K562 (cell line): ENCODE data around the gene HFE. TPM values are rescaled to one million over a fixed set of nuclear protein-coding genes. Genes with fewer than 3 reads are reported as not detected.

Experiments
- ARID1B ChIP-seq: fragments of 450-650 bp; IDR thresholded peaks from 2 replicates; pipeline ENCODE4 v1.6.1; 2016; ENCODE audit warnings: antibody characterized with exemption, mild to moderate bottlenecking, inconsistent platforms
- C11orf30 ChIP-seq: fragments of 450-650 bp; IDR thresholded peaks from 2 replicates; pipeline ENCODE4 v1.6.1; 2016; ENCODE audit warnings: low read depth, mild to moderate bottlenecking
- CBX3 ChIP-seq, 2 experiments: IDR thresholded peaks; 1 replicate in 1 of 2; 2 replicates in 1 of 2; pipeline ENCODE4 v1.6.1; 2012; ENCODE audit warnings: inconsistent platforms in 2 of 2, low read length in 2 of 2, borderline replicate concordance in 1 of 2, control low read depth in 1 of 2
- CREB1 ChIP-seq, 2 experiments: sonication (generic) in 1 of 2; formaldehyde crosslinking in 1 of 2; IDR thresholded peaks; 2 replicates each; pipeline versions ENCODE4 v1.6.1 to v1.8.0; 2012 to 2022; ENCODE audit warnings: inconsistent platforms in 1 of 2, mild to moderate bottlenecking in 1 of 2, missing genetic modification reagents in 1 of 2, moderate library complexity in 1 of 2
- FOXJ3 ChIP-seq: sonication (generic); formaldehyde crosslinking; IDR thresholded peaks from 2 replicates; pipeline ENCODE4 v1.4.0; 2020; ENCODE audit warnings: mild to moderate bottlenecking, missing genetic modification reagents
- GABPA ChIP-seq: fragments of 200-800 bp; sonication (Bioruptor generic); conservative IDR thresholded peaks from 2 replicates; pipeline ENCODE4 v1.6.1; 2016; ENCODE audit warnings: low read depth, missing genetic modification characterization, missing compliant biosample characterization
- HDGF ChIP-seq: fragments of 450-650 bp; IDR thresholded peaks from 2 replicates; pipeline ENCODE4 v1.6.1; 2016
- HLTF ChIP-seq: fragments of 450-650 bp; IDR thresholded peaks from 2 replicates; pipeline ENCODE4 v1.6.1; 2016
- PURB ChIP-seq: sonication (generic); formaldehyde crosslinking; IDR thresholded peaks from 2 replicates; pipeline ENCODE4 v1.9.0; 2021; ENCODE audit warnings: low read depth, mild to moderate bottlenecking, missing genetic modification reagents
- TAF15 ChIP-seq: fragments of 200-400 bp; formaldehyde crosslinking; IDR thresholded peaks from 2 replicates; pipeline ENCODE4 v1.6.1; 2017; ENCODE audit warnings: mild to moderate bottlenecking, low read depth, low read length, moderate library complexity
- ZBTB49 ChIP-seq: sonication (generic); formaldehyde crosslinking; IDR thresholded peaks from 2 replicates; pipeline ENCODE4 v1.8.0; 2022; ENCODE audit warnings: missing genetic modification reagents, mild to moderate bottlenecking, borderline replicate concordance
- ZNF347 ChIP-seq: fragments of 450-650 bp; formaldehyde crosslinking; IDR thresholded peaks from 2 replicates; pipeline ENCODE4 v1.4.0; 2020; ENCODE audit warnings: low read depth, mild to moderate bottlenecking, moderate library complexity
- ZNF436 ChIP-seq: fragments of 250-450, 450-650 bp; sonication (Bioruptor Pico); formaldehyde crosslinking; IDR thresholded peaks from 2 replicates; pipeline ENCODE4 v1.7.0; 2020; ENCODE audit warnings: mild to moderate bottlenecking
- ZSCAN32 ChIP-seq: fragments of 450-650 bp; formaldehyde crosslinking; IDR thresholded peaks from 2 replicates; pipeline ENCODE4 v1.4.0; 2020; ENCODE audit warnings: mild to moderate bottlenecking, moderate library complexity
- polyA plus RNA-seq, 8 experiments: library from polyadenylated mRNA; depleted of rRNA in 4 of 8; stranded (reverse) in 5 of 8; unstranded in 3 of 8; fragments of >200 nt; fragmentation: Nextera tagmentation in 2 of 8; fragmentation: Illumina TruSeq in 1 of 8; extraction: Ambion mirVana in 2 of 8; extraction: Trizol in 1 of 8; gene quantifications; 2 replicates each; pipeline versions ENCODE4 v1.2.1 to v1.2.3, GENCODE V29; 2011 to 2014; ENCODE audit warnings: inconsistent platforms in 1 of 8, missing spikeins in 1 of 8
- total RNA-seq, 7 experiments: library from RNA; depleted of rRNA in 6 of 7; stranded (reverse); fragments of >200 nt in 6 of 7; fragmentation: Illumina TruSeq in 2 of 7; extraction: Trizol in 2 of 7; gene quantifications; 2 replicates each; pipeline versions ENCODE4 v1.2.1 to v1.2.3, GENCODE V29; 2011 to 2021; ENCODE audit warnings: low replicate concordance in 1 of 7
- TF ChIP-seq, protein P1 (sequence below): sonication (generic); formaldehyde crosslinking; IDR thresholded peaks from 2 replicates; pipeline ENCODE4 v1.8.1; 2023; ENCODE audit warnings: missing genetic modification reagents, mild to moderate bottlenecking, borderline replicate concordance
- TF ChIP-seq, protein P2 (sequence below), 2 experiments: fragments of 450-650 bp in 1 of 2; sonication (generic) in 1 of 2; formaldehyde crosslinking in 1 of 2; IDR thresholded peaks in 1 of 2; conservative IDR thresholded peaks in 1 of 2; 2 replicates each; pipeline versions ENCODE4 v1.6.1 to v1.8.1; 2016 to 2023; ENCODE audit warnings: mild to moderate bottlenecking in 2 of 2, moderate library complexity in 2 of 2, inconsistent platforms in 1 of 2, missing genetic modification reagents in 1 of 2

Gene HFE
- total and polyA plus RNA-seq, 9 of the 15 experiments (the other 6 are each of a cell fraction or from before 2014, with no cell fraction given), result 0.14 to 1.2 (median 0.76) TPM

DNA sequence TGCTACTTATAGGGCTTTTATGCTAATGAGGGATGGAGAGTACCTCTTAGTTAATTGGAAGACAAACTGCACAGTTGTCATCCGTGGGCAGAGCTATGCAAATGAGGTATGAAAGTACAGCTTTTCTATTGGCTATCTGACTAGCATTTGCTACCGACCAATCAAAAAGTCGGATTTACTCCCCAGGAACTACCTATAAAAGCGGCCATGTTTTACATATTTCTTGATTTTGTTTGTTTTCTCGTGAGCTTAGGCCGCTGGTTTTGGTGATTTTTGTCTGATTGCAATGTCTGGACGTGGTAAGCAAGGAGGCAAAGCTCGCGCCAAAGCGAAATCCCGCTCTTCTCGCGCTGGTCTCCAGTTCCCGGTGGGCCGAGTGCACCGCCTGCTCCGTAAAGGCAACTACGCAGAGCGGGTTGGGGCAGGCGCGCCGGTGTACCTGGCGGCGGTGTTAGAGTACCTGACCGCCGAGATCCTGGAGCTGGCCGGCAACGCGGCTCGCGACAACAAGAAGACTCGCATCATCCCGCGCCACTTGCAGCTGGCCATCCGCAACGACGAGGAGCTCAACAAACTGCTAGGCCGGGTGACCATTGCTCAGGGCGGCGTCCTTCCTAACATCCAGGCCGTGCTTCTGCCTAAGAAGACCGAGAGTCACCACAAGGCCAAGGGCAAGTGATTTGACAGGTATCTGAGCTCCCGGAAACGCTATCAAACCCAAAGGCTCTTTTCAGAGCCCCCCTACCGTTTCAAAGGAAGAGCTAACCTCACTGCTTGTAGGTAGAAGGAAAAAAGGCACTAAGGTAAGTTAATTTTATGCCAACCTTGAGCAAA, 36.9 kb downstream of the HFE start (continued):
- TF ChIP-seq, protein P1, sequence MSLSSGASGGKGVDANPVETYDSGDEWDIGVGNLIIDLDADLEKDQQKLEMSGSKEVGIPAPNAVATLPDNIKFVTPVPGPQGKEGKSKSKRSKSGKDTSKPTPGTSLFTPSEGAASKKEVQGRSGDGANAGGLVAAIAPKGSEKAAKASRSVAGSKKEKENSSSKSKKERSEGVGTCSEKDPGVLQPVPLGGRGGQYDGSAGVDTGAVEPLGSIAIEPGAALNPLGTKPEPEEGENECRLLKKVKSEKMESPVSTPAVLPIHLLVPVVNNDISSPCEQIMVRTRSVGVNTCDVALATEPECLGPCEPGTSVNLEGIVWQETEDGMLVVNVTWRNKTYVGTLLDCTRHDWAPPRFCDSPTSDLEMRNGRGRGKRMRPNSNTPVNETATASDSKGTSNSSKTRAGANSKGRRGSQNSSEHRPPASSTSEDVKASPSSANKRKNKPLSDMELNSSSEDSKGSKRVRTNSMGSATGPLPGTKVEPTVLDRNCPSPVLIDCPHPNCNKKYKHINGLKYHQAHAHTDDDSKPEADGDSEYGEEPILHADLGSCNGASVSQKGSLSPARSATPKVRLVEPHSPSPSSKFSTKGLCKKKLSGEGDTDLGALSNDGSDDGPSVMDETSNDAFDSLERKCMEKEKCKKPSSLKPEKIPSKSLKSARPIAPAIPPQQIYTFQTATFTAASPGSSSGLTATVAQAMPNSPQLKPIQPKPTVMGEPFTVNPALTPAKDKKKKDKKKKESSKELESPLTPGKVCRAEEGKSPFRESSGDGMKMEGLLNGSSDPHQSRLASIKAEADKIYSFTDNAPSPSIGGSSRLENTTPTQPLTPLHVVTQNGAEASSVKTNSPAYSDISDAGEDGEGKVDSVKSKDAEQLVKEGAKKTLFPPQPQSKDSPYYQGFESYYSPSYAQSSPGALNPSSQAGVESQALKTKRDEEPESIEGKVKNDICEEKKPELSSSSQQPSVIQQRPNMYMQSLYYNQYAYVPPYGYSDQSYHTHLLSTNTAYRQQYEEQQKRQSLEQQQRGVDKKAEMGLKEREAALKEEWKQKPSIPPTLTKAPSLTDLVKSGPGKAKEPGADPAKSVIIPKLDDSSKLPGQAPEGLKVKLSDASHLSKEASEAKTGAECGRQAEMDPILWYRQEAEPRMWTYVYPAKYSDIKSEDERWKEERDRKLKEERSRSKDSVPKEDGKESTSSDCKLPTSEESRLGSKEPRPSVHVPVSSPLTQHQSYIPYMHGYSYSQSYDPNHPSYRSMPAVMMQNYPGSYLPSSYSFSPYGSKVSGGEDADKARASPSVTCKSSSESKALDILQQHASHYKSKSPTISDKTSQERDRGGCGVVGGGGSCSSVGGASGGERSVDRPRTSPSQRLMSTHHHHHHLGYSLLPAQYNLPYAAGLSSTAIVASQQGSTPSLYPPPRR (CRISPR knock-in tag), result peak; percentile 88
- 0 out of 2 replicates have a peak, but pooled peaks have one; percentile 20 for TF ChIP-seq HDGF
- TF ChIP-seq C11orf30, result peak; percentile 4; the same call in 1 of the 2 replicates
- peak; percentile 94 for TF ChIP-seq ZBTB49
- TF ChIP-seq TAF15, result 0 out of 2 replicates have a peak, but pooled peaks have one; percentile 77
- no peak for TF ChIP-seq ZNF347 (CRISPR knock-in tag)
- TF ChIP-seq HLTF, result peak; percentile 61
- no peak; the same call in none of the 2 replicates for TF ChIP-seq CREB1 (IDR thresholded peaks at IDR 0.05)
- TF ChIP-seq CREB1 (CRISPR knock-in tag; IDR thresholded peaks at IDR 0.05), result peak; percentile 76
- no peak for TF ChIP-seq ZNF436 (CRISPR knock-in tag)
- TF ChIP-seq PURB, result no peak
- TF ChIP-seq CBX3 (IDR thresholded peaks at IDR 0.05; ENCODE audit: borderline replicate concordance in 1 of 2, low read length in 2 of 2), result peak in 1 of 2 experiments; percentile 12; a peak in 2 of 3 replicates
- TF ChIP-seq ARID1B, result peak; percentile 38; the same call in 1 of the 2 replicates
- TF ChIP-seq, protein P2, sequence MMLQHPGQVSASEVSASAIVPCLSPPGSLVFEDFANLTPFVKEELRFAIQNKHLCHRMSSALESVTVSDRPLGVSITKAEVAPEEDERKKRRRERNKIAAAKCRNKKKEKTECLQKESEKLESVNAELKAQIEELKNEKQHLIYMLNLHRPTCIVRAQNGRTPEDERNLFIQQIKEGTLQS (IDR thresholded peaks at IDR 0.05), result no peak
- TF ChIP-seq, protein P2 (CRISPR knock-in tag; conservative IDR thresholded peaks at IDR 0.05), result peak; percentile 74
- TF ChIP-seq FOXJ3 (CRISPR knock-in tag), result no peak
- TF ChIP-seq GABPA (tag), result 0 out of 2 replicates have a peak, but pooled peaks have one; percentile 21
- TF ChIP-seq ZSCAN32 (CRISPR knock-in tag), result no peak
